Spleen (tissue), 11 donors: ENCODE results near the gene MEIKIN. TPM values are rescaled to one million over a fixed set of nuclear protein-coding genes. Genes with fewer than 3 reads are reported as not detected.

ENCODE experiments used
- DNase-seq: peaks from one replicate; pipeline ENCODE4 v3.0.0-alpha.2; 2020
- H3K27ac ChIP-seq, 8 donors: fragments of 200-600 bp; sonication (generic) in 7 of 8; 1 replicate in 4 of 8; 2 replicates in 4 of 8; pipeline versions ENCODE4 v1.5.0 to v1.8.0; 2016 to 2021; ENCODE audit warnings: inconsistent platforms in 4 of 8, mild to moderate bottlenecking in 4 of 8, moderate library complexity in 1 of 8
- H3K27me3 ChIP-seq, 7 donors: fragments of 200-600 bp; sonication (generic) in 6 of 7; replicated peaks in 1 of 7; 1 replicate in 4 of 7; 2 replicates in 3 of 7; pipeline versions ENCODE4 v1.5.0 to v1.8.0; 2016 to 2021; ENCODE audit warnings: inconsistent platforms in 3 of 7, mild to moderate bottlenecking in 1 of 7
- H3K36me3 ChIP-seq, 6 donors: fragments of 200-600 bp; sonication (generic) in 5 of 6; 1 replicate in 4 of 6; 2 replicates in 2 of 6; pipeline versions ENCODE4 v1.5.0 to v1.8.0; 2016 to 2021; ENCODE audit warnings: inconsistent platforms in 2 of 6
- H3K4me1 ChIP-seq, 6 donors: fragments of 200-600 bp; sonication (generic) in 5 of 6; 1 replicate in 3 of 6; 2 replicates in 3 of 6; pipeline versions ENCODE4 v1.5.0 to v1.8.0; 2016 to 2021; ENCODE audit warnings: inconsistent platforms in 3 of 6
- H3K4me3 ChIP-seq, 8 donors: fragments of 200-600 bp; sonication (generic) in 7 of 8; 1 replicate in 4 of 8; 2 replicates in 4 of 8; pipeline versions ENCODE4 v1.5.0 to v1.8.0; 2016 to 2021; ENCODE audit warnings: inconsistent platforms in 4 of 8, mild to moderate bottlenecking in 4 of 8, moderate library complexity in 2 of 8
- H3K9me3 ChIP-seq, 8 donors: fragments of 200-600 bp; sonication (generic) in 7 of 8; 1 replicate in 4 of 8; 2 replicates in 4 of 8; pipeline versions ENCODE4 v1.5.0 to v1.8.0; 2016 to 2021; ENCODE audit warnings: inconsistent platforms in 4 of 8
- POLR2A ChIP-seq, 3 donors: fragments of 450-650 bp; IDR thresholded peaks; one replicate each; pipeline ENCODE4 v1.5.1; 2017; ENCODE audit warnings: antibody characterized with exemption in 3 of 3, mild to moderate bottlenecking in 1 of 3
- POLR2AphosphoS5 ChIP-seq, 3 donors: sonication (generic); formaldehyde crosslinking; IDR thresholded peaks; one replicate each; pipeline ENCODE4 v1.5.1; 2017; ENCODE audit warnings: antibody characterized with exemption in 3 of 3
- WGBS, 5 donors: extraction: QIAGEN DNeasy Blood & Tissue Kit in 3 of 5; methylation state at CpG; one replicate each; pipeline versions ENCODE4 v1.1.5 to v1.1.7; 2013 to 2018; 5-methylcytosine and 5-hydroxymethylcytosine counted together
- intact Hi-C: fragments of 100-400 bp; cut with DNase I; formaldehyde crosslinking; loops from one replicate; pipeline ENCODE4 v1.15.0; 2023; ENCODE audit warnings: low total_unique reads
- polyA plus RNA-seq, 3 donors: library from polyadenylated mRNA; stranded (reverse); fragments of 200-250 nt; gene quantifications; one replicate each; pipeline ENCODE4 v1.2.1, GENCODE V29; 2013
- total RNA-seq, 7 donors: library from RNA; depleted of rRNA in 3 of 7; stranded (reverse); fragments of >200 nt in 3 of 7; fragmentation: NEBNext Ultra II Directional in 4 of 7; extraction: Animal tissue kit (Norgen Biotek cat#: 25700) in 4 of 7; gene quantifications; one replicate each; pipeline versions ENCODE4 v1.1.0 to v1.2.1, GENCODE V29; 2016 to 2021
- TF ChIP-seq, protein P1 (sequence below), 11 experiments: fragments of 200-600 bp in 7 of 11; fragments of 450-650 bp in 4 of 11; sonication (generic) in 4 of 11; IDR thresholded peaks in 8 of 11; conservative IDR thresholded peaks in 3 of 11; 1 replicate in 7 of 11; 2 replicates in 4 of 11; pipeline versions ENCODE4 v1.4.0 to v1.8.0; 2016 to 2021; ENCODE audit warnings: antibody characterized with exemption in 11 of 11, inconsistent platforms in 4 of 11, mild to moderate bottlenecking in 1 of 11
- donor health status: healthy with polysubstance abuse.
- donor health status: DM: no; HTN: no; CAD: no; lungs with moderate emphysema.
- donor health status: DM: no; HTN: no; CAD: no.
- donor health status: Bipolar disorder and iron deficiency.
- donor health status: healthy.
- donor health status: DM: no; HTN: no; CAD: no.
- donor health status: DM: yes; HTN: yes; CAD: no.

MEIKIN gene
- total and polyA plus RNA-seq, 10 donors, result 0.24 TPM; not detected in 9

DNA sequence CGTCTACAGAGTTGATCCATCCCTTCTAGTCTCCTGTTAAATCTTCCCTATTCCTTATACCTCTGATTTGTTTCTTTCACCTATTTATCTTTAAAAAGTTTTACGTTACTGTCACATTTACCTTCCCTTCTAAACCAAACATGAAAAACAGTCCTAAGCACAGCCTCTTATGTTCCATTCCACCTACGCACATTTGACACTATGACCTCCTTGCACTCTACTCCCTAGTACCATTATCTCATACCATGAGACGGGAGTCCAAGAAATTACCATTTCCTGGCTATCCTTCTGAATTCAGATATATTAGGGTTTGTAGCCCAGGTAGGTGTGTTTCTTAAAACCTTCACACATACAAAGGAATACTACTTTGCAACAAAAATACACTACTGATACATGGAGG, 173.8 kb downstream of the MEIKIN start:
- 87 to 90% (median 87%) methylated on average over 4 of the region's 4 CpGs for WGBS, 5 donors
- intact Hi-C loops, result no loop called here
- Histone ChIP-seq H3K27ac (no peak overlapping the region), H3K36me3 (no peaks in the 10 kb centered on the region), H3K4me1 (peaks cover 5 to 73% (median 36%) of the 10 kb centered on the region in 6 donors), H3K4me3 (no peak overlapping the region), H3K9me3 (no peaks in the 10 kb centered on the region), H3K27me3 (no peaks in the 10 kb centered on the region)
- TF ChIP-seq POLR2A (IDR thresholded peaks at IDR 0.05) (no peak), POLR2AphosphoS5 (IDR thresholded peaks at IDR 0.05) (no peak)
- TF ChIP-seq, protein P1, sequence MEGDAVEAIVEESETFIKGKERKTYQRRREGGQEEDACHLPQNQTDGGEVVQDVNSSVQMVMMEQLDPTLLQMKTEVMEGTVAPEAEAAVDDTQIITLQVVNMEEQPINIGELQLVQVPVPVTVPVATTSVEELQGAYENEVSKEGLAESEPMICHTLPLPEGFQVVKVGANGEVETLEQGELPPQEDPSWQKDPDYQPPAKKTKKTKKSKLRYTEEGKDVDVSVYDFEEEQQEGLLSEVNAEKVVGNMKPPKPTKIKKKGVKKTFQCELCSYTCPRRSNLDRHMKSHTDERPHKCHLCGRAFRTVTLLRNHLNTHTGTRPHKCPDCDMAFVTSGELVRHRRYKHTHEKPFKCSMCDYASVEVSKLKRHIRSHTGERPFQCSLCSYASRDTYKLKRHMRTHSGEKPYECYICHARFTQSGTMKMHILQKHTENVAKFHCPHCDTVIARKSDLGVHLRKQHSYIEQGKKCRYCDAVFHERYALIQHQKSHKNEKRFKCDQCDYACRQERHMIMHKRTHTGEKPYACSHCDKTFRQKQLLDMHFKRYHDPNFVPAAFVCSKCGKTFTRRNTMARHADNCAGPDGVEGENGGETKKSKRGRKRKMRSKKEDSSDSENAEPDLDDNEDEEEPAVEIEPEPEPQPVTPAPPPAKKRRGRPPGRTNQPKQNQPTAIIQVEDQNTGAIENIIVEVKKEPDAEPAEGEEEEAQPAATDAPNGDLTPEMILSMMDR (IDR thresholded peaks at IDR 0.05 in 8 of 11, conservative IDR thresholded peaks at IDR 0.05 in 3 of 11), result no peak
- DNase-seq, result no peak

DNA sequence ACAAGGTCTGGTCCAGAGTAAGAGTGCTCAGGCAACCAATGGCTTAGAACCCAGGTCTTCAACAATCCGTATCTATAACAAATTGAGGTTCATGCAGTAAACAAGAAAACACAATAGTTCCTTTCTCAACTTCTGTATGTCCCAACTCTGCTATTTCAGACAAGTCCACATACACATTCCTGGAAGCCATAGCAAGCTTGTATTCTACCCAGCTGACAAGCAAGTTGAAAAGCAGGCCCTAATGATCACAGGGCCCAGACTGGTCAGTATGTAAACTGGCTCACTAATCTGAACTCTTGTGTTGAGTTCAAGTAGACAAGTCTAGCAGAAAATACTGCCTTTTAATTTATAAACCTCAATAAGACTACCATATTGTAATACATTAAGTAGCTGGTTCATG, 175.5 kb downstream of the MEIKIN start:
- TF ChIP-seq POLR2A (IDR thresholded peaks at IDR 0.05) (no peak), POLR2AphosphoS5 (IDR thresholded peaks at IDR 0.05) (no peak)
- TF ChIP-seq, protein P1 (IDR thresholded peaks at IDR 0.05 in 8 of 11, conservative IDR thresholded peaks at IDR 0.05 in 3 of 11), result no peak
- no peaks in the 10 kb centered on the region for H3K9me3 ChIP-seq
- H3K27me3 ChIP-seq, result no peaks in the 10 kb centered on the region
- WGBS, 5 donors, result 83 to 89% (median 88%) methylated on average over 1 of the region's 1 CpG
- peaks cover 5 to 79% (median 35%) of the 10 kb centered on the region in 6 donors for H3K4me1 ChIP-seq
- H3K4me3 ChIP-seq, result no peak overlapping the region
- intact Hi-C loops, result no loop called here
- DNase-seq, result no peak
- no peak overlapping the region for H3K27ac ChIP-seq
- H3K36me3 ChIP-seq, result peaks cover 0 to 4% (median 0%) of the 10 kb centered on the region in 6 donors

DNA sequence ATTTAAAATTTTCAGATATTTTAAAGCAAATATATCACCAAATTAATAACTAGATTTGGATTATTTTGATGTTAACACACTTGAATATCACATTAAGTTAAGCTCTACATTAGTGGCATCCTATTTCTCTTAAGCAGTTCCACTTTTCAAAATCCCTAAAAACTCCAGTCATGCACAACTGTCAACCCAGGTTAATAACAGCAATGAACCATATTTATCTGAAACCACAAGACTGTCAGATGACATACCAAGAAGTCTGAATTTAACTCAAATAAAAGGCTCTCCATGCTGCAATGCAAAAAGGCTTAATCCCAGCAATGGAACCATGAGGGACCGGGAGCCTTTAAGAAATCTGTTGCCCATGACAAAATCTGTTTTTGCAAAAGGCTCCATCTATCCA, 176.1 kb downstream of the MEIKIN start:
- Histone ChIP-seq H3K27me3 (no peaks in the 10 kb centered on the region), H3K9me3 (peaks cover 0 to 5% (median 1%) of the 10 kb centered on the region in 8 donors), H3K4me3 (no peak overlapping the region), H3K4me1 (peaks cover 5 to 73% (median 35%) of the 10 kb centered on the region in 6 donors), H3K36me3 (peaks cover 0 to 10% (median 3%) of the 10 kb centered on the region in 6 donors), H3K27ac (no peak overlapping the region)
- DNase-seq, result no peak
- TF ChIP-seq, protein P1 (IDR thresholded peaks at IDR 0.05 in 8 of 11, conservative IDR thresholded peaks at IDR 0.05 in 3 of 11), result no peak
- TF ChIP-seq POLR2AphosphoS5 (IDR thresholded peaks at IDR 0.05), result no peak
- no peak for TF ChIP-seq POLR2A (IDR thresholded peaks at IDR 0.05)
- intact Hi-C loops, result no loop called here
- 77 to 96% (median 89%) methylated on average over 1 of the region's 1 CpG for WGBS, 5 donors

DNA sequence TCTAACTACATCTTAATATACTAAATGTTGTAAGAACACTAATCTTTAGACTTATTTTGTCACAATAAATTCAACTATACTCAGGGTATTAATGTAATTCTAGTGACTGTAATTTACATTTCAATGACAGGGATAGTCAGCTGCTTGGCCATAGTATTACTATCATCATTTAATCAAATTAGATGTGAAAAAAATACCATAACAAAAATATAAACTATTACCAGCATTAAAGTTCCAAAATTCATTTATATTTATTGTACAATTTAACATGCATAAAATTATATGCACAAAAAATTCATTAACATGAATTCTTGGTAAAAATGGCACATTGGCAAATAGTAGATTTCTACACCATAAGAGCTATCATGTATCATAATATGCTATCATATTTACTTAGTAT, 177.6 kb downstream of the MEIKIN start:
- intact Hi-C loops, result no loop called here
- Histone ChIP-seq H3K4me3 (no peak overlapping the region), H3K36me3 (peaks cover 0 to 17% (median 5%) of the 10 kb centered on the region in 6 donors), H3K9me3 (peaks cover 0 to 15% (median 9%) of the 10 kb centered on the region in 8 donors), H3K4me1 (peaks cover 5 to 62% (median 29%) of the 10 kb centered on the region in 6 donors), H3K27me3 (no peaks in the 10 kb centered on the region), H3K27ac (no peak overlapping the region)
- no peak for DNase-seq
- no peak for TF ChIP-seq POLR2A (IDR thresholded peaks at IDR 0.05)
- TF ChIP-seq POLR2AphosphoS5 (IDR thresholded peaks at IDR 0.05), result no peak
- TF ChIP-seq, protein P1 (IDR thresholded peaks at IDR 0.05 in 8 of 11, conservative IDR thresholded peaks at IDR 0.05 in 3 of 11), result no peak
